PC-3 (cell line): ENCODE measurements around the gene UGT1A8. TPM values are rescaled to one million over a fixed set of nuclear protein-coding genes. Genes with fewer than 3 reads are reported as not detected.

ENCODE experiments used
- ATAC-seq: fragments of 200-7000 bp; cut with Tn5 transposase; 2 replicates; pipeline ENCODE4 v1.9.1; 2020; ENCODE audit warnings: mild to moderate bottlenecking, moderate library complexity
- BruUV-seq: library from RNA; stranded (reverse); fragments of 400-500 nt; replicated peaks from 2 replicates; lab custom pipeline; 2021; lab: Mats Ljungman, UMichigan
- CTCF ChIA-PET: fragments of 300-600 bp; sonication (Branson Sonifier 250); formaldehyde crosslinking; loops from one replicate; lab custom pipeline; 2022; ENCODE audit warnings: antibody characterized with exemption; lab: Charles Lee
- POLR2A ChIA-PET: fragments of 300-600 bp; sonication (Branson Sonifier 250); formaldehyde crosslinking; loops from one replicate; lab custom pipeline; 2022; ENCODE audit warnings: antibody characterized with exemption; ENCODE audit not compliant: unreplicated experiment; lab: Charles Lee
- DNase-seq: peaks from one replicate; pipeline ENCODE4 v3.0.0-alpha.2; 2015
- H2AFZ ChIP-seq: fragments of 300-600 bp; sonication (generic); 2 replicates; pipeline ENCODE4 v1.6.0; 2016; ENCODE audit warnings: antibody characterized with exemption, low read length
- H3F3A ChIP-seq: fragments of 300-600 bp; sonication (generic); one replicate; pipeline ENCODE4 v1.6.0; 2017; ENCODE audit warnings: antibody characterized with exemption, low read length, control low read depth, mild to moderate bottlenecking; ENCODE audit not compliant: unreplicated experiment
- H3K27ac ChIP-seq: fragments of 300-600 bp; sonication (generic); 2 replicates; pipeline ENCODE4 v1.5.1; 2016; ENCODE audit warnings: mild to moderate bottlenecking, low read length
- H3K27me3 ChIP-seq: fragments of 300-600 bp; sonication (generic); 2 replicates; pipeline ENCODE4 v1.6.1; 2016; ENCODE audit warnings: low read length, mixed read lengths
- H3K36me3 ChIP-seq: fragments of 300-600 bp; sonication (generic); 2 replicates; pipeline ENCODE4 v1.6.1; 2016; ENCODE audit warnings: low read depth, mixed run types, low read length, mixed read lengths
- H3K4me1 ChIP-seq: fragments of 300-600 bp; sonication (generic); 2 replicates; pipeline ENCODE4 v1.5.1; 2016; ENCODE audit warnings: low read length; ENCODE audit not compliant: insufficient read depth
- H3K4me2 ChIP-seq: fragments of 300-600 bp; sonication (generic); 2 replicates; pipeline ENCODE4 v1.6.0; 2016; ENCODE audit warnings: low read length
- H3K4me3 ChIP-seq: fragments of 300-600 bp; sonication (generic); 2 replicates; pipeline ENCODE4 v1.5.1; 2016; ENCODE audit warnings: mild to moderate bottlenecking, low read length, mixed read lengths
- H3K79me2 ChIP-seq: fragments of 300-600 bp; sonication (generic); 2 replicates; pipeline ENCODE4 v1.6.1; 2017; ENCODE audit warnings: low read length, mixed read lengths
- H3K9ac ChIP-seq: fragments of 300-600 bp; sonication (generic); 2 replicates; pipeline ENCODE4 v1.6.0; 2016; ENCODE audit warnings: mild to moderate bottlenecking, low read length
- H3K9me2 ChIP-seq: fragments of 300-600 bp; sonication (generic); replicated peaks from 2 replicates; pipeline ENCODE4 v1.6.1; 2016; ENCODE audit warnings: mixed run types, low read length, mixed read lengths
- H3K9me3 ChIP-seq: fragments of 300-600 bp; sonication (generic); 2 replicates; pipeline ENCODE4 v1.6.1; 2016; ENCODE audit warnings: low read length, mixed read lengths
- H4K20me1 ChIP-seq: fragments of 300-600 bp; sonication (generic); 2 replicates; pipeline ENCODE4 v1.6.1; 2016; ENCODE audit warnings: low read length, mixed read lengths
- EZH2 ChIP-seq: fragments of 300-600 bp; sonication (generic); IDR thresholded peaks from one replicate; pipeline ENCODE4 v1.6.1; 2017; ENCODE audit warnings: antibody characterized with exemption, mild to moderate bottlenecking, low read length; ENCODE audit not compliant: unreplicated experiment
- EZH2phosphoT487 ChIP-seq: fragments of 300-600 bp; sonication (generic); IDR thresholded peaks from 2 replicates; pipeline ENCODE4 v1.6.1; 2018; ENCODE audit warnings: mild to moderate bottlenecking, antibody characterized with exemption, low read length, borderline replicate concordance
- intact Hi-C: fragments of 100-400 bp; cut with micrococcal nuclease; formaldehyde crosslinking; loops from 2 replicates; pipeline ENCODE4 v1.9.0; 2023
- total RNA-seq: library from RNA; depleted of rRNA; stranded (reverse); fragments of >200 nt; gene quantifications from 2 replicates; pipeline ENCODE4 v1.2.3, GENCODE V29; 2014
- TF ChIP-seq, protein P1 (sequence below): fragments of 300-600 bp; sonication (generic); conservative IDR thresholded peaks from 2 replicates; pipeline ENCODE4 v1.5.1; 2017; ENCODE audit warnings: antibody characterized with exemption, low read depth, mild to moderate bottlenecking, low read length

Gene UGT1A8
- total RNA-seq, 1 experiment from 2014 or later, result not detected

DNA sequence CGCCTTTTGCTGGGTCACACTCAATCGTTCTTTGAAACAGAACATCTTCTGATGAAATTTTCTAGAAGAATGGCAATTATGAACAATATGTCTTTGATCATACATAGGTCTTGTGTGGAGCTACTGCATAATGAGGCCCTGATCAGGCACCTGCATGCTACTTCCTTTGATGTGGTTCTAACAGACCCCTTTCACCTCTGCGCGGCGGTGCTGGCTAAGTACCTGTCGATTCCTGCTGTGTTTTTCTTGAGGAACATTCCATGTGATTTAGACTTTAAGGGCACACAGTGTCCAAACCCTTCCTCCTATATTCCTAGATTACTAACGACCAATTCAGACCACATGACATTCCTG is 95.8 kb downstream of the UGT1A8 start:
- Histone ChIP-seq H3K36me3 (no peaks in the 10 kb centered on the region), H2AFZ (no peak overlapping the region), H3K4me3 (no peak overlapping the region), H3K9me2 (no peaks in the 10 kb centered on the region; the same call in 1 of the 2 replicates), H3K79me2 (no peaks in the 10 kb centered on the region), H4K20me1 (no peaks in the 10 kb centered on the region), H3K27ac (no peak overlapping the region), H3K4me1 (peaks cover 20% of the 10 kb centered on the region), H3K9ac (no peak overlapping the region), H3K27me3 (no peaks in the 10 kb centered on the region), H3K4me2 (no peak overlapping the region), H3K9me3 (no peaks in the 10 kb centered on the region), H3F3A (no peaks in the 10 kb centered on the region)
- TF ChIP-seq EZH2phosphoT487 (no peak), EZH2 (no peak)
- TF ChIP-seq, protein P1, sequence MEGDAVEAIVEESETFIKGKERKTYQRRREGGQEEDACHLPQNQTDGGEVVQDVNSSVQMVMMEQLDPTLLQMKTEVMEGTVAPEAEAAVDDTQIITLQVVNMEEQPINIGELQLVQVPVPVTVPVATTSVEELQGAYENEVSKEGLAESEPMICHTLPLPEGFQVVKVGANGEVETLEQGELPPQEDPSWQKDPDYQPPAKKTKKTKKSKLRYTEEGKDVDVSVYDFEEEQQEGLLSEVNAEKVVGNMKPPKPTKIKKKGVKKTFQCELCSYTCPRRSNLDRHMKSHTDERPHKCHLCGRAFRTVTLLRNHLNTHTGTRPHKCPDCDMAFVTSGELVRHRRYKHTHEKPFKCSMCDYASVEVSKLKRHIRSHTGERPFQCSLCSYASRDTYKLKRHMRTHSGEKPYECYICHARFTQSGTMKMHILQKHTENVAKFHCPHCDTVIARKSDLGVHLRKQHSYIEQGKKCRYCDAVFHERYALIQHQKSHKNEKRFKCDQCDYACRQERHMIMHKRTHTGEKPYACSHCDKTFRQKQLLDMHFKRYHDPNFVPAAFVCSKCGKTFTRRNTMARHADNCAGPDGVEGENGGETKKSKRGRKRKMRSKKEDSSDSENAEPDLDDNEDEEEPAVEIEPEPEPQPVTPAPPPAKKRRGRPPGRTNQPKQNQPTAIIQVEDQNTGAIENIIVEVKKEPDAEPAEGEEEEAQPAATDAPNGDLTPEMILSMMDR, result no peak
- DNase-seq (no peak), ATAC-seq (no peak)
- BruUV-seq, result no TSS peak
- POLR2A ChIA-PET, result no interaction called here
- intact Hi-C loops, result loop anchor here (5.0 kb wide), 1 partner anchor 119 kb away; no protein-coding TSS in a partner anchor
- CTCF ChIA-PET, result no interaction called here

DNA sequence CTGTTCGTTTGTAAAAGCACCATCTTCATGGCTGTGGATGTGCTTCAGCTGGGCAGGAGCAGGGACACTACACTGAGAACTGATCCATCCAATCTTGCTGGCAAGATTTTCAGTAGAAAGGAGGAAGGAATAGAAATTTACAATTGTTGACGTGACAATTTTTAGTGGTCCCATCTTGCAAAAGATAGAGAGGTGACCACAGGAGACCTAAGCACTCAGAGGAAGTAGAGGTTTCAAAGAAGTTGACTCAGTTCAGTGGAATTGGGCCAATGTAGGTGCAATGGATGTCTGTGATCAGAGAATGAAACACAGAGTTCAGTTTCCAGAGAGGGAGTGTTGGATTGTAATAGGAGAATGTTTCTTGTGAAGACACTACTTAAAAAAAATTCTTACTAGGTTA is 96.7 kb downstream of the UGT1A8 start:
- TF ChIP-seq, protein P1, result no peak
- TF ChIP-seq EZH2phosphoT487 (no peak), EZH2 (no peak)
- intact Hi-C loops, result loop anchor here (5.0 kb wide), 1 partner anchor 118 kb away; no protein-coding TSS in a partner anchor
- Histone ChIP-seq H3K79me2 (no peaks in the 10 kb centered on the region), H3K36me3 (no peaks in the 10 kb centered on the region), H3K27ac (no peak overlapping the region), H3F3A (no peaks in the 10 kb centered on the region), H4K20me1 (no peaks in the 10 kb centered on the region), H3K27me3 (no peaks in the 10 kb centered on the region), H3K4me1 (peaks cover 12% of the 10 kb centered on the region), H3K9me3 (no peaks in the 10 kb centered on the region), H3K4me3 (no peak overlapping the region), H3K4me2 (no peak overlapping the region), H2AFZ (no peak overlapping the region), H3K9ac (no peak overlapping the region), H3K9me2 (no peaks in the 10 kb centered on the region; the same call in 1 of the 2 replicates)
- DNase-seq, result peak; percentile 27
- POLR2A ChIA-PET, result no interaction called here
- no TSS peak for BruUV-seq
- CTCF ChIA-PET, result no interaction called here
- no peak for ATAC-seq

DNA sequence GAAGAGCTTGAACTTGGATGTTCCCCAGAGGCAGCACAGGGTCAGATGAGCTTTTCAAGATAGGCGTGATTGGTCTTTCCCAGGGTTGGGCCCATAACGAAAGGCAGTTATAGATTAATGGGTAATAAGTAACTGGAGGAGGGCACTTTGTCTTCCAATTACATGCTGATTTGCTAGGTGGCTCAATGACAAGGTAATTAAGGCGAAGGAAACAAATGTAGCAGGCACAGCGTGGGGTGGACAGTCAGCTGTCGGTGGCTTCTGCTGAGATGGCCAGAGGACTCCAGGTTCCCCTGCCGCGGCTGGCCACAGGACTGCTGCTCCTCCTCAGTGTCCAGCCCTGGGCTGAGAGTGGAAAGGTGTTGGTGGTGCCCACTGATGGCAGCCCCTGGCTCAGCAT is 101.1 kb downstream of the UGT1A8 start, which contains the start of gene UGT1A4:
Gene UGT1A4 (plus strand): TSS at position 185 of the 400 bp plus-strand sequence. CDS start 85 bp downstream, at position 270.
- no peaks in the 10 kb centered on the region for H4K20me1 ChIP-seq
- no peak within 1 kb of the TSS for H2AFZ ChIP-seq
- H3K79me2 ChIP-seq, result no peaks in the 10 kb centered on the region
- H3K9me3 ChIP-seq, result no peaks in the 10 kb centered on the region
- H3K27ac ChIP-seq, result no peak within 1 kb of the TSS
- no peaks in the 10 kb centered on the region for H3F3A ChIP-seq
- intact Hi-C loops, result no loop called here
- no TSS peak for BruUV-seq
- ATAC-seq (no peak), DNase-seq (no peak)
- no peak within 1 kb of the TSS for H3K4me2 ChIP-seq
- H3K36me3 ChIP-seq, result no peaks in the 10 kb centered on the region
- no peaks in the 10 kb centered on the region for H3K4me1 ChIP-seq
- no peak for TF ChIP-seq EZH2
- no peak for TF ChIP-seq EZH2phosphoT487
- TF ChIP-seq, protein P1, result no peak
- H3K9me2 ChIP-seq, result no peaks in the 10 kb centered on the region; the same call in 1 of the 2 replicates
- CTCF ChIA-PET, result no interaction called here
- H3K27me3 ChIP-seq, result no peaks in the 10 kb centered on the region
- POLR2A ChIA-PET, result no interaction called here
- H3K4me3 ChIP-seq, result no peak within 1 kb of the TSS
- no peak within 1 kb of the TSS for H3K9ac ChIP-seq
